Adipose tissue (tissue), 3 donors: ENCODE results near the gene CRYBG1. TPM values are rescaled to one million over a fixed set of nuclear protein-coding genes. Genes with fewer than 3 reads are reported as not detected.

Experiments used
- H3K27ac ChIP-seq: one replicate; pipeline ENCODE4 v1.5.1; 2013; ENCODE audit warnings: low read depth, low read length
- WGBS, 3 donors: extraction: QIAGEN DNeasy Blood & Tissue Kit; methylation state at CpG; one replicate each; pipeline ENCODE4 v1.1.7; 2013; 5-methylcytosine and 5-hydroxymethylcytosine counted together
- polyA plus RNA-seq, 3 donors: library from polyadenylated mRNA; stranded (reverse); fragments of 200-250 nt; gene quantifications; one replicate each; pipeline ENCODE4 v1.2.3, GENCODE V29; 2013
- donor health status: healthy with polysubstance abuse.
- donor health status: Bipolar disorder and iron deficiency.
- donor health status: healthy.

The CRYBG1 gene
- polyA plus RNA-seq, 3 donors, result 2.7 to 13.8 (median 3.9) TPM

DNA sequence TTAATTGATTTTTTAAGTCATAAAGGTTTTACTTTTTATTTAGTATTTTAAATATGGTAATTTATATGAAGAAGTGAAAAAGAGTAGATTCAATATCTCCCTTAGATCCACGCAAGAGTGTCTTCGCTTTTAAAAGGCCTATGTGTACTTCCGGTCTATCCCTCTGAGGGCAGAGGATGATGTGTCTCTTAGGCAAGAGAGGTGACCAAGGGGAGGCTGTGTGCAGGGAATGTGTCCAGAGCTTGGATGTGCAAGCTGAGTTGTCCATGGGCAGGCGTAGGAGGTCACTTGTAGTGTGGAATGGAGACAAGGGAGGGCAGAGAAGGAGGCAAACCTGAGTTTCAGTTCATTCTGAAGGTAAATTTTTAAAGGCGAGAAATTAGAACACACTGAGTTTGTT, 113.9 kb downstream of the CRYBG1 start:
- WGBS, 3 donors, result 83 to 94% (median 88%) methylated on average over 5 of the region's 5 CpGs
- H3K27ac ChIP-seq, result no peak overlapping the region

DNA sequence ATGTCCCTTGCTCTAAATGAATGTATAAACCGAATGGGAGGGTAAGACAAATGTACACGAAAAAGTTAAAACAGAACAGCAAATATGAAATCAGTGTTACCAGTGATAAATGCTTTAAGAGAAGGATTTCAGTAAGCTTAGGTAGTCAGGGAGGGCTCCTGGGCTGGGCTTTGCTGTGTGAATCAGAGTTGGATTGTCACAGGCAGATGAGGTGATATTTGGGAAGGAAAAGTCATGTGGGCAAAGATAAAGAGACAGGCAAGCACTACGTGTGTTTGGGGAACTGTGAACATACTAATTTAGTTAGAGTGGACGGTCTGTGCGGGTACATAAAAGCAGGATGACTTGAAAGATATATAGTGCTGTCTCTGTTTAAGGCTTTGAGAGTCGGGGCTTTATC, 114.8 kb downstream of the CRYBG1 start:
- no peak overlapping the region for H3K27ac ChIP-seq
- WGBS, 3 donors, result 60 to 80% (median 64%) methylated on average over 6 of the region's 6 CpGs

DNA sequence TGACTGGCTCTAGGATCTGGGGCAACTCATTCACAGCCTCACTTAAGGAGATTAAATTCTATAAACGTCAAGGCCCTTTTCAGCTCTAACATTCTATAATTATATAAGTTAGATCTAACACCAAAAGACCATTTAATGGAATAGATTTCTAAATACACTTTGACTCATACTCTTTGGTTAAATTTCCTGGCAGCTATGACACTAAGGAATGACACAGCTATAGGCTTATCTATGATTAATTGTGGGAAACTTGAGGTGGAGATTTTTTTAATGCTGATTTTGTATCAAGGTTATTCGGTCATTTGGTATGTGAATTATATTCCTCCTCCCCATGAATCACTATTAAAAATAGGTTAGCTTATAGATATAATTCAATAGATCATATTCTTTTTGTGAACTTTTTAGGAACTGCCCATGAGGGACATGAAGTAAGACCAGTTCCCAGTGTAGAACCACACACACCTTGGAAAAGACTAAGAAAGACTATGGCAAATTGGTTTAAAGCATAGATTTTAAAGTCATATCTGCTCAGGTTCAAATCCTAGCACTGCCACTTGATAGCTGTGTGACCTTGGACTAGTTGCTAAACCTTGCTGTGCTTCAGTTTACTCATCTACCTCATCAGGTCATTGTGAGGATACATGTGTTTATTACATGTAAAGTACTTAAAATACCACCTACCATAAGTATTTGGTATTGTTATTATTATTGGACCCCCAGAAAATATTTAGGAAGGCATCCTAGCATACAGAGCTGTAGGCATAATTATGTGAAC, 116.0 kb downstream of the CRYBG1 start:
- WGBS, 3 donors, result 42 to 71% (median 70%) methylated on average over 2 of the region's 2 CpGs
- no peak overlapping the region for H3K27ac ChIP-seq

DNA sequence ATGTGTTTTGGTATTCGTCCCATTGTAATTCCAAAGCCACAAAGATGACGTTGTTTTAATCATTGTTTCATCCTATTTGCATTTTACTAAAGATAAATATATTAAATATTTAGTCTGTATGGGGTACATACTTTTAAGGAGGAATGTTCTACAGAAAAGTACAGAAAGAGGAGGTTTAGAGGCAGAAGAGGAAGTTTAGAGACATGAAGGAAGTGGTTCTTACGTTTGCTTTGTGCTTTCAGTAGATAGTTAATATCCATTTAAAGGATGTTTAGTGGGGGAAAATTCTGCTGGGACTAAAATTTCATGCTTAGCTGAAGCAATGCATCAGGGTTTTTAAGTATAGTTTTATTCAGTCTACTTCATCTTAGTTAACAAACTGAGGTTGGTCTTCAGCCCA, 116.6 kb downstream of the CRYBG1 start:
- H3K27ac ChIP-seq, result no peak overlapping the region
- 43 to 61% (median 44%) methylated on average over 3 of the region's 3 CpGs for WGBS, 3 donors

DNA sequence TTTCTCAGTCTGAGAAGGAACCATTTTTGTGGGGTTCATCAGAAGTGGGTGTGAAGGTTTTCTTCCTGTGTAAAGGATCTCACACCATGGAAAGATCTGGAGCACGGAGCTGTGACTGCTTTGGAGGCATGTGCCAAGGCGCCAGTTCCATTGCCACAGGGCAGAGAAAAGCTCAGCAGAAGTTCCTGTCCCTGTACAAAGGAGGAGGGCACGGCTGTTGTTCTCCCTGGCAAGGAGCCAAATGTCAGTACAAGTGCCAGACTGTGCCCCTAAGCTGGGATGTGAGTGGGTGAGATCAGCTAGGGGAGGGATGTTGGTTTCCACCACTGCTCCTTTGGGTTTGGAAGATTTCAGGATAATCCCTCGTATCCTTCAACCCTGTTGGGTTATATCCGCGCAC, 117.3 kb downstream of the CRYBG1 start:
- 61 to 75% (median 68%) methylated on average over 6 of the region's 6 CpGs for WGBS, 3 donors

DNA sequence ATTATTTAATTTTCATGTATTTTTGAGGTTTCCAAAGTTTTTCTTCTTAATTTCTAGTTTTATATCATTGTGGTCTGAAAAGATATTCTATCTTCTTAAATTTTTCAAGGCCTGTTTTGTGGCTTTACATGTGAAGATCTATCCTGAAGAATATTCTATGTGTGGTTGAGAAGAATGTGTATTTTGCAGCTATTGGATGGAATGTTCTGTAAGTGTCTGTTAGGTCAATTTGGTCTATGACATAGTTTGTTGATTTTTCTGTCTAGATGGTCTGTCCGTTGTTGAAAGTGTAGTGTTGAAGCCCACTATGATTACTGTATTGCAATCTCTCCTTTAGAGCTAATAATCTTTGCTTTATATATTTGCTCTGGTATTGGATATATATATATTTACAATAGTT, 125.7 kb downstream of the CRYBG1 start:
- no peak overlapping the region for H3K27ac ChIP-seq
- WGBS, 3 donors, result 87 to 93% (median 88%) methylated on average over 1 of the region's 1 CpG

More for the DNA sequence above, 117.3 kb downstream of the CRYBG1 start:
- no peak overlapping the region for H3K27ac ChIP-seq

DNA sequence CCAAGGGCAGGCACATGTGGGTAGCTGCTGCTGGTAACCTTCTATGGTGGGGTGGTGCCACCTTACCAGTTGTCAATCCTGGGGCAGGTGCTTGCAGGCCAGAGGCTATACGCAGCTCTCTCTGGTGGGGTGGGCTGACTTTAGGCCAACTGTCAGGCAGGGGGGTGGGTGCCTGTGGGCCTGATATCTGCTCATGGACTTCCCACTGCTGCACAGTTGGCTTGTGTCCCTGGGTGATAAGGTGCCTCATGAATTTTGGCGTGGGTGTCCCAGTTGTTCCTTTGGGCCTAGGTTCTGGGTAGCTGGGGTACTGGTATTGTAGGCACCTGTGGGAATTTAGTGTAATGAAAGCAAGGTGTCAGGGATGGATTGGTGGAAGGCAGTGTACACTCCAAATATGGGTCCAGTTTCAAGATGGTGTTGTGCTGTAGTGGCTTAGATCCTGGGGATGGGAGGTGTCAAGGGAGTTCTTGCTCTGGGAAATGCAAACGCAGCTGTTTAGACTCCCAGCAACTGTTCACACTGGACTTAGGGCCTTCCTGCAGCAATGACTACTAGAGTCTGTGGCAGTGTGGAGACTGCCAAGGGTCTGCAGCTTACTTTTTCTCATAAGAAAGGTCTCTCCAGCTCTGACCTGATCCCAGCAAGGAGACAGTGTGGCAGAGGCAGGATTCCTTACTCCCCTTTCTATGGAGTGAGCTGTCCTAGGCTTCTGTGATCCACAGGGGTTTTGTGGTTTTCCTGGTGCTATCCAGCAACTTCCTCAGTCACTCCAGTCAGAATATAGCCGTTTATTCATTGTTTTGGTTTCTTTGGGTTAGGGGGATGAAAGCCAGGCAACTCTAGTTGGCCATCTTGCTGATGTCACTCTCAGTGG, 128.2 kb downstream of the CRYBG1 start:
- H3K27ac ChIP-seq, result no peak overlapping the region
- 33 to 65% (median 53%) methylated on average over 4 of the region's 4 CpGs for WGBS, 3 donors

DNA sequence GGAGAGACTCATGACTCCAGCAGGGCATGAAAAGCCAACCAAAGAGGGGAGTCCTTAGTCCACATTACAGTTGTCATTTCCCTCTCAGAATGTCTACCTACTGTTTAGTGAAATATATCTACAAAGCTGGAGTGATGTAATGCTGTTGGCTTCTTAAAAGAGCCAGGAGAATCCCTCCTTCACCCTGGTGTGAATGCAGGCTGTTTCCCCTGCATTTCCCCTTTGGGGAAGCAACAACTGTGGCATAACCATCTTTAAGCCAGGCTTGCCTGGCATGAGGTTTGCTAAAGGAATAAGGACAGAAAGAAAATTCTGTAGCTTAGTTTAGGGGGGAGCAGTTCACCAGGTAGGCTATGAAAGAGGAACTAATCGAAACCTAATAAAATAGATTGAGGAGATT, 129.5 kb downstream of the CRYBG1 start:
- whole genome bisulfite sequencing, 3 donors, result 77 to 89% (median 85%) methylated on average over 1 of the region's 1 CpG
- H3K27ac ChIP-seq, result no peak overlapping the region

DNA sequence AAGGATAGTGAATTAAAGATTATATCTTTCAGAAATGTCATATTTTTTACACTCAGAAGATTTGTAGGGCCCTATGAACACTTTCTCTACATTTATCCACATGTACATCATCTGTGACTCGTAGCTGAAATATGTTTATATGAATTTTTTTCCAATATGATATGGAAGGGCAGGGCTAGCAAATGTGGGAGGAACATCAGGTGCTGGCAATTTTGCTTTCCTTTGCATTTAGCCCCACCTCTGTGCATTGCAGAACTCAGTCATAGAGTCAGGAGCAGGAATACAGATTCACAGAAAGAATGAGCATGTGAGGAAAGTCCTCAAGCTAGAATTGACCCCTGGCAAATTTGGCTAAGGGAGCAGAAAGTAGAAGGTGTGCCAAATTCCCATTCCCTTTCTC, 129.9 kb downstream of the CRYBG1 start:
- WGBS, 3 donors, result 60 to 86% (median 75%) methylated on average over 1 of the region's 1 CpG
- no peak overlapping the region for H3K27ac ChIP-seq

DNA sequence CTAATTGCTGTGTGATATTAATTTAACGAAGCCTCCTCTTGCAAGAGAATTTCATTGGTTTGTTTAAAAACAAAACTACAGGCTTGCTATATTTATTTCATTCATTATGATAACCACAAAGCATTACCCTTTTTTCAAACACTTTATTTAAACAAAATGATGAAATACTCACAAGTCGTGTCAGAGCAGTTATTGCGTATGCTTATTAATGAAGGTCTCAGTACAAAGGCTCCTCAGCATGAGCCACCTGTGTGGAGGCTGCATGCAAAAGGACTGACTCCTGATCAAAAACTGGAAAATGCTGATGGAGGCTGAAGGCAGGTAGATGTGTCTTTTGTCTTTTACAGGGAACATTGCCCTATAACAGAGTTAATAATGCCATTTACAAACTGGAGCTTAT, 130.5 kb downstream of the CRYBG1 start:
- H3K27ac ChIP-seq, result no peak overlapping the region
- 64 to 70% (median 65%) methylated on average over 3 of the region's 3 CpGs for WGBS, 3 donors

DNA sequence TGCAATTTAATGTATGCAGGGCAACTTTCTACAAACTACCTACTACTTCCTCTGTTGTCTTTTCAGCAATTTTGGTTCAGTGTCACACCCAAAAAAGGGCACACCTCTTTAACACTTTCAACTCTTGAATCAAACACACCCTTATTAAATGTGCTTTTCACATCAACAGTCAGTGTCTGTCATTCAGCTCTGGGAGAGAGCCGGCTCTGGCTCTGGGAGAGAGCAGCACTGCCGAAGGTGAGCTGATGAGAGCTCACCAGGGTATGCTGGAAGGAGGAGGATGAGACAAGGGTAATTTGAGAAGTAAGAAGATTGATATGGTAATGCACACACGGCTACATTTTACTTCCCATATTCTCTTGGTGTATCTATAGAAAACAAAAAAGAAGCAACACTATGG, 134.5 kb downstream of the CRYBG1 start:
- no peak overlapping the region for H3K27ac ChIP-seq
- 39 to 52% (median 45%) methylated on average over 3 of the region's 3 CpGs for WGBS, 3 donors

DNA sequence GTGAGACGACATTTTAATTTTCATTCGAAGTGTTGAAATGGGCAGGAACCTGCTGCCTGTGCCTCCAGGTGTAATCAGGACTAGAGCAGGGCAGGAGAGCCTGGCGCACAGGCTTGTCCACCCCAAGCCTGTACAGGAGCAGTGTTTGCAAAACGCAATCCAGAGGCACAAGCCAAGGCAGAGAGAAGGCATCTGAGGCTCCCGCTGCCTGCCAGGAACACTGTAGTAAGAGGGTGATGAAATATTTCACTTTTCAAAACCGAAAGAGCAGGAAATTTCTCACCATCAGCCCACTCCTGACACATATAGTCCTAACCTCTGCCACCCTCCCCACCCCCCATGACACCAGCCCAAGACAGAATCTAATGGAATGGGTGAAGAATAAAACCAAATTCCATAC, 136.3 kb downstream of the CRYBG1 start:
- 60 to 86% (median 64%) methylated on average over 6 of the region's 6 CpGs for WGBS, 3 donors
- H3K27ac ChIP-seq, result no peak overlapping the region

DNA sequence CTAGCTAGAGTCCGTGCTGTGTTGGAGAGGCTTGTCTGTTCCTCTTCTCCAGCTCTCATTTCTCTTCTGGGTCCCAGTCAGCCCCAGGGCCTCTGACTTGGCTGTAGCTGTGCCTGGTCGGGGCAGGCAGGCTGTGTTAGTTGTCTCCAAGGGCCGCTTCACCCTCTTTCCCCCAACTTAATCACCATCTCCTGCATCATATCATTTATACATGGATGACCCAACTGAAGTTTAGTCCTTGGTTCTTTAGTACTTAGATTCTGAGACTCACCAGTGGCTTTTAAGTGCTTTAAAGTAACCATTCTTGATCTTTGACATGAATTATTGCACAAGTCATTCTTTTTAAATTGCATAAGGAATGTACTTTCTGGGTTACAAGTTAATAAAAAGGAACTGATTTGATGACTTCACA, 141.4 kb downstream of the CRYBG1 start:
- no peak overlapping the region for H3K27ac ChIP-seq
- 53 to 82% (median 55%) methylated on average over 3 of the region's 3 CpGs for WGBS, 3 donors

DNA sequence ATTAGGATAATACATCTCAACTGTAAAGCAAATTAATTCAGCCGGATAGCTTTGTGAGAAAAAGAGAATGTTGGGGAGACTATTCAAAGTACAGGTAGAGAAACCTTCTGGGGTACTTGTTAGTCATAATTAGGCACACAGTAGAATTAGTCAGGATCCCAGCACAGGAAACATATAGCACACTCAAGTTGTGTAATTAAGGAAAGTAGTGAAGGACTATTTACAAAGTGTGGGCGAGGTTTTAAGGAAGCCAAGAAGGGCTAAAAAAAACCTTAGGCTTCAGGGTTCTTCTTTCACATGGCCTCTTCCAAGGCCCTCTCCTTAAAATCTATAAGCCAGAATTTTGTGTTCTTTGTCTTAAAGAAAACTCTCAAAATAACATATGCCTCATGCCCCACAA, 142.0 kb downstream of the CRYBG1 start:
- 73 to 82% (median 74%) methylated on average over 2 of the region's 2 CpGs for WGBS, 3 donors
- no peak overlapping the region for H3K27ac ChIP-seq

DNA sequence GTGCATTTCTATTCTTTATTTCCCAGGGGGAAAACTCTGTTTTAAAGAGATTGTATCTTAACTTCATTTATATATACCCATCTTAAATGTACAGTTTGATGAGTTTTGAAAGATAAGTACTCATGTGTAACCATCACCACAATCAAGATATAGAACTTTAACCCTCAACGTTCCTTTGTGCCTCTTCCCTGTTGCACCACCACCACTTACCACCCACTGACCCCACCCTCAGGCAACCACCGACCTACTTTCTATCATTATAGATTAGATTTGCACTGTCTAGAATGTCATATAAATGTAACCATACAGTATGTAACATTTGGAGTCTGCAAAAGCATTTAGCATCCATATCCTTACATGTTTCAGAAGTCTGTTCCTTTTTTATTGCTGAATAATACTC, 147.8 kb downstream of the CRYBG1 start:
- no peak overlapping the region for H3K27ac ChIP-seq
- WGBS, 3 donors, result 71 to 79% (median 74%) methylated on average over 2 of the region's 2 CpGs

DNA sequence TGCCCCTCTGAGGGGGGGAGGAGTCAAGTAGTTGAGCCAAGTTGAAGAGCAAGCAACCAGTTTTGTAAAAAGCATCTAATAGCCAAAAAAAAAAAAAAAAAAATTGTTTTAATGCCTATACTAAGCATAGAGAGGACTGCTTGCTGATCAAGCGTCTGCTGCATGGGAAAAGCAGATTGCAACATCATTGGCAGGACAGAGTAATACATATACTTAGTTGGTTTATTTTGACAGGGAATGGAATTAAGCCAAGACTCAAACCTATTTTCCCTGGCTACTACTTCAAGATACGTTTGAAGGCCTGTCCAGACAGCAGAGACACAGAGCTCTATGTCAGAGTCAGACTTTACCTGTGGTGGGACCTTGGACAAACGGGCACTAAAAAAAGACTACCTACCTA, 148.3 kb downstream of the CRYBG1 start:
- H3K27ac ChIP-seq, result no peak overlapping the region
- 42 to 62% (median 44%) methylated on average over 3 of the region's 3 CpGs for WGBS, 3 donors

DNA sequence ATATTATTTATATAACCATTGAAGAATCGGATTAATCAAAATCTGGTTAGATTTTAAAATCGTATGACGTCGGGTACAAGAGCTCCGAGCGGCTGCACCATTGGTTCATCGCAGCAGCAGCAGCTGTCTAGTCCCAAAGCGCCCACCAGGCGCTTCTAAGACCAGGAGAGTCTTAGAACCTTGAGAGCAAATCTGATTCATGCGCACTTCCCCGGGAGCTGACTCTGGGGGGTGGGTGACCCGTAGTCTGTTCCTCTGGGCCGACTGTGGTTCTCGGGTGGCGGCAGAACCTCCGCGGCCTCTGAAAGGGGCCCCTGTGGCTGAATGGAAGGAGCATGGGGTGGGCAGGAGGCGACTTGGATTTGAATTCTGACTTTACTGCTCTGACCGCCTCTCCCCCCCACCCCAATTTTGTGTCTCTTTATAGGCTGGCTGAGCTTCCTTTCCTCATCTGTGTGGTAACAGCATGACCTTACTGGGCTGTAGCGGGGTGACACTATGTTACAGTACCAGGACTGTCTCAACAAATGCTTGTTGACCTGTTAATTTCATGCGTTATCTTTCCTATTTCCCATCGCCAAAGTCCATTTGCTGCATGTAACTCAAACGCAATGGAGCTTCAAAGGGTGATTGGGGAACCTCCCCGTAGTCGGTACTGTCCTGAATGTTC, 149.0 kb downstream of the CRYBG1 start:
- H3K27ac ChIP-seq, result no peak overlapping the region
- WGBS, 3 donors, result 34 to 53% (median 35%) methylated on average over 25 of the region's 25 CpGs

DNA sequence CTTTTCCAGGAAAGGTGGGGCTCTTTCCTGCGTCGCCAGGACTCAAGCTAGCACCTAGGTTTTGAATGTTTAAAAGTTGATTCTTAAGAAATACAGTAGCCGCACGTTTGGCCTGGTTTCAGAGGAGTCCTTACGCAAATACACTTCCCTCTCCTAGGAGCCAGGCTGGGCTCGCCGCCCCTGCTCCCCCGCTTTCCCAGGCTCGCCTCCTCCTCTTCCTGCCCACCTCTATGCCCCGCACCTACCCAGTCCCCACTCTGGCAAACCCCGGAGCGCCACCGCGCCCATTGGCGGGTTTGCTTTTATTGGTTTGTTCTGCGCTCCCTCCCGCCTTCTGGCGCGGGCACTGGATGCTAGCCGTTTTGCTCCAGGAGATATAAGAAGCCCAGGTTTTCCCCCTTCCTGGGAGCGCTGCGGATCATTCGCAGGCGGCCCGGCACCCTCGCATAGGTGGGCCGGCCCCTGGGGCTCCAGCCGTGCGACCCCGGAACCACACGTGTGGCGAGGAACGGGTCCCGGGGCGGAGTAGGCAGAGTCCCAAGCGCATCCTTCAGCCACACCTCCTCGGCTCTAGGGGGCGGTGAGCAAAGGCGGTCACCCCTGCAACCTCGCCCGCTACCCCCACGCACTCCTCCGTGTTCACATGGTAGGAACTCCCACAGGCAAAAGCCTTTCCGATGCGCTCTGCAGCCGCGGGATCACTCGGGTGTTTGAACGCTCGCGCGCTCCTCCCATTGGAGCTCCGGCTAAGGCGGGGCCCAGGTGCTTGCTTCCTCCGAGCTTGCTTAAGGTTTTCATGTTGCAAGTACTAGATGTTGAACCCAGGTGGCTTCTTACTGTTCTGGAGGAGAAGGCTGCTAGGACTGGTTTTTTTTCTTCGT, 149.8 kb downstream of the CRYBG1 start:
- no peak overlapping the region for H3K27ac ChIP-seq

More for the DNA sequence above, 149.8 kb downstream of the CRYBG1 start:
- WGBS, 3 donors, result 0 to 1% (median 1%) methylated on average over 56 of the region's 56 CpGs
